ENCODE results near the gene KCNAB1.
"Not testable (repeated sequence)": the region's sequence is repeated elsewhere in the genome, so short reads cannot be mapped to it uniquely, and the experiment has no call there.

GRCh38 chr3:156569016-156569415 lies 448.6 kb downstream of the KCNAB1 start:
- TF ChIP-seq CTCF (optimal IDR thresholded peaks at IDR 0.05 in 1 of 3, IDR thresholded peaks at IDR 0.05 in 1 of 3, conservative IDR thresholded peaks at IDR 0.05 in 1 of 3; ENCODE audit: extremely low read depth in 1 of 3, insufficient read depth in 2 of 3, low read length in 3 of 3); EZH2 (IDR thresholded peaks at IDR 0.05; ENCODE audit: low read length): not testable (repeated sequence)

All from keratinocyte (primary cell).